ENCODE measurements around the gene SUCLG2.

DNA sequence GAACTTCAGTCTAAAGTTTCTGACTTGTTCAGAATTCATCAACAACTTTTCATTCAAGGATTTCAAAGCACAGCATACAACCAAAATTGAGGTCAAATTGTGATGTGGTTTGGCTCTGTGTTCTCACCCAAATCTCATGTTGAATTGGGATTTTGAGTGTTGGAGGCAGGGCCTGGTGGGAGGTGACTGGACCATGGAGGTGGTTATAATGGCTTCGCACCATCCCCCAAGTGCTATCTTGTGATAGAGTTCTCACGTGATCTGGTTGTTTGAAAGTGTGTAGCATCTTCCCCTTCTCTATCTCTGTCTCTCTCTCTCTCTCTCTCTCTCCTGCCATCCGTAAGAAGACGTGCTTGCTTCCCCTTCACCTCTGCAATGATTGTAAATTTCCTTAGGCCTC, 19.6 kb upstream of the SUCLG2 start:
- TF ChIP-seq POLR2A (IDR thresholded peaks at IDR 0.05; ENCODE audit: low read length) (no peak), GATA1 (IDR thresholded peaks at IDR 0.05; ENCODE audit: low read depth, low read length) (no peak)

Data from erythroblast (primary cell).